22Rv1 (cell line): ENCODE measurements around the gene ASB16.

ENCODE experiments used
- H3K27ac ChIP-seq: fragments of 450-650 bp; 2 replicates; pipeline ENCODE4 v1.5.1; 2017
- ZFX ChIP-seq: fragments of 450-650 bp; IDR thresholded peaks from 2 replicates; pipeline ENCODE4 v1.6.1; 2017; ENCODE audit warnings: antibody characterized with exemption, borderline replicate concordance
- TF ChIP-seq, protein P1 (sequence below): fragments of 450-650 bp; IDR thresholded peaks from 2 replicates; pipeline ENCODE4 v1.5.1; 2017; ENCODE audit warnings: mild to moderate bottlenecking

Gene ASB16

DNA sequence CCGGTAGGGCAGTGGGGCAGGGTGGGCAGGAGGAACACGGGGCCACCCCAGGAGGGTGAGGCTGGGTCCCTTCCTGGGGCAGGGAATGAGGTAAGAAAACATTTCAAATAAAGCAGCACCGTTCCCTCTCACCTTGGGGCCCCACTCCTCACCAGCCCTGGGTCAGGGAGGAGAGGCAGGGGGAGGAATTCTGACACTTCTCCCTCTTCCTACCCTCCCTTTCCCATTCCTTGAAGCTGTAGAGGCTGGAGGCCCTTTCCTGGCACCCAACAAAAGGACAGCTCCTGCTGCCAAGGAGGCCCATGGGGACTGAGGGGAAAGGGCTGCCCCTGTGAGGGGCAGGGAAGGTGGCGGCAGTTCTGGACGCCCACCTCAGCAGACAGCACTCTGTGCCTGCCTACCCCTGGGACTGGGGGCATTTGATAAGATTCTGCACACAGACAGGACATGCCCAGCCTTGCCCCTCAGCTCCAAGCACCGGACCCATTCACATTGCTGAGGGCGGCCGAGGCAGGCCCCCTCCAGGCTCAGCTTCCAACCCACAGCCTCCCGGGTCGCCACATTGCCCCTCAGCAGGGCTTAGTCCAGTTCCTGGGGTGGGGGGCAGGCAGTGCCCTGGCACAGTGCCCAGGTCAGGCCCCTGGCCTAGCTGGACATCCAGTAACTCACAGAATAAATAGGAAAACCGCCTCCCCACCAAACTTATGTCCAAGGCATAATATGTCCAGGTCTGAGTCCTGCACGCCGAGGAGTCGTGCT, 23.0 kb downstream of the ASB16 start:
- TF ChIP-seq ZFX, result no peak
- TF ChIP-seq, protein P1, sequence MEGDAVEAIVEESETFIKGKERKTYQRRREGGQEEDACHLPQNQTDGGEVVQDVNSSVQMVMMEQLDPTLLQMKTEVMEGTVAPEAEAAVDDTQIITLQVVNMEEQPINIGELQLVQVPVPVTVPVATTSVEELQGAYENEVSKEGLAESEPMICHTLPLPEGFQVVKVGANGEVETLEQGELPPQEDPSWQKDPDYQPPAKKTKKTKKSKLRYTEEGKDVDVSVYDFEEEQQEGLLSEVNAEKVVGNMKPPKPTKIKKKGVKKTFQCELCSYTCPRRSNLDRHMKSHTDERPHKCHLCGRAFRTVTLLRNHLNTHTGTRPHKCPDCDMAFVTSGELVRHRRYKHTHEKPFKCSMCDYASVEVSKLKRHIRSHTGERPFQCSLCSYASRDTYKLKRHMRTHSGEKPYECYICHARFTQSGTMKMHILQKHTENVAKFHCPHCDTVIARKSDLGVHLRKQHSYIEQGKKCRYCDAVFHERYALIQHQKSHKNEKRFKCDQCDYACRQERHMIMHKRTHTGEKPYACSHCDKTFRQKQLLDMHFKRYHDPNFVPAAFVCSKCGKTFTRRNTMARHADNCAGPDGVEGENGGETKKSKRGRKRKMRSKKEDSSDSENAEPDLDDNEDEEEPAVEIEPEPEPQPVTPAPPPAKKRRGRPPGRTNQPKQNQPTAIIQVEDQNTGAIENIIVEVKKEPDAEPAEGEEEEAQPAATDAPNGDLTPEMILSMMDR, result no peak
- H3K27ac ChIP-seq, result peak overlapping the region; percentile 52

DNA sequence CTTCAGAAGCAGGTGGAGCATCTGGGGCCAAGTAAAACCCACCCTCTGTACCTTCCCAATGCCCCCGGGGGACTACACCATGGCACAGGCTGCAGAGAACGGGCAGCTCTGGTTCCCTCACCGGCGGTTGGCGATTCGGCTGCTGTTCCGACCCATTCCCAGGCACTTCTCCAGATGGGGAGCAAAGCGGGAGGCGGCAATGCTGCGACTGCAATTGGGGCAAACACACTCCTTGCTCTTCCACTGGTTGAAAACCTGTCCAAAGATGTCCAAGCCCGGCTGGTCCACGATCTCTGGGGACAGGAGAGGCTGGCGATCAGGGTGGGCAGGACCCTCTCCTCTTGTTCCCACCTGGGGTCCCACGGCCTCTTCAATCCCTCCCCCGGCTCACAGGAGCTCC, 26.6 kb downstream of the ASB16 start:
- H3K27ac ChIP-seq, result no peak overlapping the region; the same call in 1 of the 2 replicates
- TF ChIP-seq ZFX, result no peak
- TF ChIP-seq, protein P1, result no peak

DNA sequence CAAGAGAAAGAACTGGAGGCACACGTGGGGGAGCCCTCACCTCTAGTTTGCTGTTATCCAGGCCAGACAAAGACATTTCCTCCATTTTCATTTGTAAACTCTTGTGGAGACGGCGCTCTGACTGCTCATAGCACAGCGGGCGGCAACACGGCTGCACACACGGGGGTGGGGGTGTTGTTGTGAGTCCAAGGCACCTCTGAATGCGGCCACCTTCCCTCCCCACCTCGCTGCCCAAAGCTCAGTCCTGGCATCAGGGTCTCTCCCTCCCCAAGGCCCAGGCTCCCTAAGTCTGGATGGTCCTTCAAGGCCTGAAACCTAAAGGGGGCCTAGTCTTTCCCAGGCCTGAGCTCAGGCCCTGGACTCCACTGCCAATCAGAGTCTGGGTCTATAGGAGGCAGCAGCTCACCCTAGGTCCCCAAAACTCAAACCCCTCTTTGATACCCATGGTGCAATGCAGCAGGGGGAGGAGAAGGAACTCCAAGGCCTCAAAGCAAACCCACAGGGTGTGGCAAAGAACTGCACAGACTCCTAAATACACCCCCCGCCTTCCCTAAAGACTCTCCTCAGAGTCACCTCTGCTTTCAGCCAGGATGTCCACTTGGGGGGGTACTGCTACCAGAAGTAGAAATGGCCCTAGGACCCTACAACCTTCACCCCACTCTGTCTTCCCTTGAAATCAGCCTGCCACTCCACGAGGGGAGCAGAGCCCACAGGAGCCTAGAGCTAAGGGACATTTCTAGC, 27.6 kb downstream of the ASB16 start:
- TF ChIP-seq ZFX, result no peak
- TF ChIP-seq, protein P1, result no peak
- H3K27ac ChIP-seq, result peak overlapping the region; percentile 97

DNA sequence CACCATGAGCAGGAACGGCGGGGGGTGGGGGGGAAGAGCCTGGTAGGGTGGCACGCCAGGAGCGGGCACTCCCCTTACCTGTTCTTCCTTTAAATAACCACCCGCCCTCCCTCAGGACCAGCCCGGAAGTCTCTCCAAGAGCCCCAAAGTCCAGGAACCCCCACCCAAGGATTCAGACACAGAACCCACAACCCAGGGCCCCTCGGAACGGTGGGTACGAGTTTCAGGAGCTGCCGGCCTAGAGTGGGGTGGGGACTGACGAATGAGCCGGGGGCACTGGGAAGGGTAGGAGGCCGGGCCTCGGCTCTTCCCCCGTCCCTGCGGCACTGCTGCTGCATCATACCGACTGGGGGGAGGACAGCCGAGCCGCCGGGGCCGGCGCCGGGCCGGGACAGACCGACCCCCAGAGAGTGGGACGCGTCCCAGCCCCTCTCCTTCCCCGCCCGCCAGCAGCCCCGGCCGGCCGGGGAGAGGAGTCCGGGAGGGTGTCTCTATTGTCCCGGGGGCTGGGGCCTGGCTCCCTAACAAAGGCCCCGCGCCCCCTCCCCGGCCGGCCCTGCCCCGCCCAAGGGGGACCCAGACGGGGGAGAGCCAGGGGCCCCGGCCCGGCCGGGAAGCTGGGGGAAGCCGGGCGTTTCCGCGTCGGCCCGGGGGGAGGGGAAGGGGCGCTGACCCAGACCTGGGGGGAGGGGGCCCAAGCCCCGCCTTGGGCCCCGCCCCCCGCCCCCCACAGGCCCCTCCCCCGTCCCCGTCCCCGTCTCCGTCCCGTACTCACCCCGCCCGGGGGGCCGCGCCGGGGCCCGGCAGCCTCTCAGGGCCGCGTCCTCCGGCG, 28.4 kb downstream of the ASB16 start:
- no peak for TF ChIP-seq ZFX
- TF ChIP-seq, protein P1, result no peak
- H3K27ac ChIP-seq, result peak overlapping the region; percentile 97

DNA sequence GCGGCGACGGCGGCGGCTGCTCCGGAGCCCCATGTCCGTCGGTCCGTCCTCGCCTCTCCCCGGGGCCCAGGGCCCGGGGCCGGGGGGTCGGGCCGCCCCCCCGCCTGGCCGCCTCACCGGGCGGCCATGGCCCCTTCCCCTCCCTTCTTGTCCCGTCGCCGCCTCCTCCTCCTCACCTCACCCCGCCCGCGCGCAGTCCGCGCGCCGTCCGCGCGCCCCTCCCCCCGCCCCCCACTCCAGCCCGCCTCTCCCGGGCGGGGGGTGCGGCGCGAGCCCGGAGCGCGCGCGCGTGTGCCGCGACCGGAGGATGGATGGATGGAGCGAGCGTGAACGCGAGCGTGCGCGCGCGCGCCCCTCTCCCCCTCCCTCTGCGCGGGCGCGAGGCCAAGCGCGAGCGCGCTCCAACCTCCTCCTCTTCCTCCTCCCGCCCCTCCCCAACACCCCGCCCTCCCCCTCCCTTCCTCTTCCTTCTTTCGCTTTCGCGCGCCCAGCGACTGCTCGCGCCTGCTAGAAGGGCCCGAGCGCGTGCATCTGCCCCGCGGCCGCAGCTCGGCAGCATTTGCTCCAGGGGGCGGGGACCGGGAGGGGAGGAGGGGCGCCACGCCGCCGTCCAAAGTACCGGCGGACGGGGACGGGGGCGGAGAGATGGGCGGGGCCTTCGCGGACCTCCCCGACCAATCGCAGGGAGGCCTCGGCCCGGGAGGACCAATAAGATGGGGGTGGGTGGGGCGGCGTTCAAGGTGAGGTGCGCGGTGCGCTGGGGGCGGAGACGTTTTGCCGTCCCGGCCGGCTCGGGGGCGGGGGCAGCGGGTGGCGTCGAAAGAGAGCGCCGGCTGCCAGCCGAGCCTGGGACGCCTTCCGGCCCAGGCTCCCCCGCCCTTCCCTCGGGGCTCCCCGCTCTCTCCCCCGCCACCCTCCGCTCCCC, 29.3 kb downstream of the ASB16 start, which contains the start of gene ATXN7L3:
Gene ATXN7L3, minus strand, starts transcription at position 332 of the 925 bp plus-strand sequence. CDS start 1,814 bp downstream, outside the sequence.
- peak within 1 kb of the TSS; percentile 97 for H3K27ac ChIP-seq
- TF ChIP-seq ZFX, result no peak
- TF ChIP-seq, protein P1, result no peak

DNA sequence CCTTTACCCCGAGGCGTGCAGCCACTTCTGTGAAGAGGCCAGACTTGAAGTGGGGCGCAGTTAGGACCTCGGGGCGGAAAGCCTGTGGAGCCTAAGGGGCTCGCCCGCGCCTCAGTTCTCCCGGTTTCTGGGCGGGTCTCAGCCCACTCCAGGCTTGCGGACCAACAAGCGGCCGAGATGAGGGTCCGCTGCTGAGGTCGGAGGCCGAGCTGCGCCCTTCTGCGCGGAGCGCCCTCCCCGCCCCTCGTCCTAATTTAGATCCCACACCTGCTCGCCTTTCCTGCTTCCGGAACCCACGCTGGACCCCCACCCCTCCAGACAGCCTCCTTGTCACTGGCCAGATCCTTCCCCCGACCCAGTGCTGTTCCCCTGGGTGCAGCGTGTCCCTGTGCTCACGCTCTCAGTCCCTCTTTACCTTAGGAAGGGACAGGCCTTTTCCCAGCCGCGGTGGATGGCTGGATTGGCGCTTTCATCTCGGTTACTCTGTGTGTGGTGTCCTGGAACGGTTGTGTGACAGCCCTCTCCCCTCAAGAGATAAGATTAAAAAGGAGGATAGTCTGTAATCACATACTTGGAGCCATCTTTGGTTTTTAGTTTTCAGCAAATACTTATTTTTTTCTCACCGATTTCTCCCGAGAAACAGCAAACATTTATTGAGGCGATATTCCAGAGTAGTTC, 30.1 kb downstream of the ASB16 start:
- peak overlapping the region; percentile 97 for H3K27ac ChIP-seq
- no peak for TF ChIP-seq ZFX
- TF ChIP-seq, protein P1, result no peak
